HG02938 (cell line): Measurements from ENCODE around the gene GPRC5A.

ENCODE experiments used
- ATAC-seq: cut with Tn5 transposase; IDR thresholded peaks from one replicate; pipeline ENCODE4 v1.9.1; 2021; ENCODE audit warnings: mild to moderate bottlenecking, moderate library complexity; ENCODE audit not compliant: unreplicated experiment

The GPRC5A gene

GRCh38 chr12:12883369-12884001 lies 7.9 kb upstream of the GPRC5A start:
- ATAC-seq = no peak

GRCh38 chr12:12885096-12885792 lies 6.1 kb upstream of the GPRC5A start:
- no peak for ATAC-seq

- no peak for ATAC-seq
Observed at GRCh38 chr12:12887471-12887870, 3.9 kb upstream of the GPRC5A start.

- no peak for ATAC-seq
Observed at GRCh38 chr12:12889701-12890100, 1.7 kb upstream of the GPRC5A start.

- no peak for ATAC-seq
Observed at GRCh38 chr12:12890543-12891079, 751 bp upstream of the GPRC5A start.

GRCh38 chr12:12891881-12892355 lies 556 bp downstream of the GPRC5A start:
- ATAC-seq = no peak

- no peak for ATAC-seq
Observed at GRCh38 chr12:12892681-12893141, 1.3 kb downstream of the GPRC5A start.

- ATAC-seq = no peak
Observed at GRCh38 chr12:12893438-12893837, 2.1 kb downstream of the GPRC5A start.

- ATAC-seq = no peak
Observed at GRCh38 chr12:12896260-12896659, 4.9 kb downstream of the GPRC5A start.

GRCh38 chr12:12897302-12897701 lies 5.9 kb downstream of the GPRC5A start:
- no peak for ATAC-seq

- ATAC-seq = no peak
Observed at GRCh38 chr12:12898136-12898717, 6.9 kb downstream of the GPRC5A start.

- ATAC-seq = no peak
Observed at GRCh38 chr12:12898911-12899511, 7.6 kb downstream of the GPRC5A start.

- peak; percentile 67 for ATAC-seq
Observed at GRCh38 chr12:12899530-12900380, 8.4 kb downstream of the GPRC5A start.

- no peak for ATAC-seq
Observed at GRCh38 chr12:12900786-12901157, 9.4 kb downstream of the GPRC5A start.

- no peak for ATAC-seq
Observed at GRCh38 chr12:12901158-12901791, 9.9 kb downstream of the GPRC5A start.

- ATAC-seq = no peak
Observed at GRCh38 chr12:12902036-12902435, 10.7 kb downstream of the GPRC5A start.

- ATAC-seq = no peak
Observed at GRCh38 chr12:12903642-12904609, 12.6 kb downstream of the GPRC5A start.

GRCh38 chr12:12907552-12907951 lies 16.2 kb downstream of the GPRC5A start:
- no peak for ATAC-seq

- no peak for ATAC-seq
Observed at GRCh38 chr12:12908252-12908651, 16.9 kb downstream of the GPRC5A start.
